NCI-H2196 (cell line): ENCODE data around the gene PRKAB1.
A peak's percentile ranks its signal among the peaks of the same experiment; 100 is the strongest.
"Not testable (repeated sequence)": the region's sequence is repeated elsewhere in the genome, so short reads cannot be mapped to it uniquely, and the experiment has no call there.

Experiments
- DNase-seq: peaks from one replicate; lab custom pipeline; 2025; ENCODE audit not compliant: unreplicated experiment; lab: John Stamatoyannopoulos, UW

Gene PRKAB1

DNA sequence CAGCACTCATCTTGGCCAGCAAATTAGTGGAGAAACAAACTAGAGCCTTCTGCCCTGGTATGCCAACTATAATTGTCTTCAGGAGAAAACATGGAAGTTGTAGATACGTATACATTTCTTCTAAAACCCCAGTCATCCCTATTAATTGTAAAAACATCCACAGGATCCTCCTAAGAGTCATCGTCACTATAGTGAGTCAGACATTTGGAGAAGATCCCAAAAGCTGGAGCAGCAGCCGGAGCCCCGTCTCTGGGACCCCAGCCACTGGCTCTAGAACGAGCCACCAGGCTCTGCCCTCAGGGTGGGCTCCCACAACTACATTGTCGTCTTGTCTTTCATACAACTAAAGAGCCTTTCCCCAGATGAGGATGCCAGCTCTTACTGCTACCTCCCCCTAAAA lies 15.5 kb downstream of the PRKAB1 start:
- DNase-seq, result no peak

- DNase-seq, result no peak
Observed at GRCh38 chr12:119683816-119684215, 15.9 kb downstream of the PRKAB1 start.

DNA sequence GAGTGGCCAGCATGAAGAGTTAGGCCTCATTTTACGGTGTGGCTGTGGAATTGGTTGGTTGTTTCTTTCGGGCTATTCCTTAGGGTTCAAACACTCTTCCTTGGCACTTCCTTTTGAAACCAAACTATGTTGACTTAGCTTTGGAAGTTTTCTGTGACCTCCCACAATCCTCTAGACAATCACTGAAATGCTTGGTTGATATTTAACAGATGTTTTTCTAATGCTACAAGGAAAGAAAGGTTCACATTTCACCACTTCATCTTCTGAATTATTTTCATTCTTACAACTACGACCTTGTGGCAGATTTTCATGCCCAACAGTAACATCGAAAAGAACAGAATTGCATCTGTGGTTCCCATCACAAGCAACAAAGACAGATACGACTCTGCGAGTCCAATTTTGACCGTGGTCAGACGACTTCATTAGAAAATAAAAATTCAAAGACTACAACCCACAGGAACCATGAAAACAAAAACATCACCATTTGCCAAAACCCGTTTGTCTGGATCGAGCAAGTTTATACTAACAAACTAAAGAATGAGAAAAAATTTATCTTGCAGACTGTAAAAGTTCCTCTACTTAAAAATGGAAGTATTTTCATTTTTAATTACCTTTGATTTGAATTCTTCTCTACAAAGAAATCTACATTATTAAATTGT lies 16.9 kb downstream of the PRKAB1 start:
- no peak for DNase-seq

DNA sequence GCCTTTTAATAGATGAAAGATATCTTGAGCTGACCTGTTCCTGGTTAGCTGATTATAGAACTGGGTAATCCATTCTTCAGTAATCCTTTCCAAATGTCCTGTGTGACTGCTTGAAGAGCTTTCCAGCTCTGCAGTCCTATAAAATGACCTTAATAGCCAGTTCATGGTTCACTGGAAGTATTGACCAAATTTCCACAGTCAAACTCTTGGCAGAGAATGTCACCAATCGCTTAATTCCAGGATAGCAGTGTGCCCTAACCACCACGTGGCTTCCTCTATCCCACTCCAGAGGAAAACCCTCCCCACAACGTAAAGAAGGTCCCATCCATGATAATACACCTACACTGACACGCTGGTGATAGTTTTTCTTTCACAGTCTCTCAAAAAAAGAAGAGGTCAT lies 17.4 kb downstream of the PRKAB1 start:
- no peak for DNase-seq

DNA sequence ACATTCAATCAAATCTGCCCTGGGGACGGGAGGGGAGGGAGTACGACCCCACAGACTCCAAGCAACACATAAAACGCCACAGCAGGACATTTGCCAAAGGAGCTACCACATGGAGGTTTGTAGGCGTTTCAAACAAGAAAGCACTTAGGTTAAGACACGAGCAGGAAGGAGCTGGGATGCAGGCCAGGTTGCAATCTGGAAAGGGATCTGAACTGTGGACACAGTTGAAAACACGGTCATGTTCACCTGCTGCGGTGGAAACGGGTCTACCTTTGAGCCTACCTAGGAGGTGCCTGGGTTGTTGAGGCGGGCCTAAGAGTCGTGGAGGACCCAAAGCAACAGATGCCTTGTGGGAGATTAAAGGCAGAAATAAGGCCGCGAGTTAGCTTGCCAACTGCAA lies 18.4 kb downstream of the PRKAB1 start:
- no peak for DNase-seq

DNA sequence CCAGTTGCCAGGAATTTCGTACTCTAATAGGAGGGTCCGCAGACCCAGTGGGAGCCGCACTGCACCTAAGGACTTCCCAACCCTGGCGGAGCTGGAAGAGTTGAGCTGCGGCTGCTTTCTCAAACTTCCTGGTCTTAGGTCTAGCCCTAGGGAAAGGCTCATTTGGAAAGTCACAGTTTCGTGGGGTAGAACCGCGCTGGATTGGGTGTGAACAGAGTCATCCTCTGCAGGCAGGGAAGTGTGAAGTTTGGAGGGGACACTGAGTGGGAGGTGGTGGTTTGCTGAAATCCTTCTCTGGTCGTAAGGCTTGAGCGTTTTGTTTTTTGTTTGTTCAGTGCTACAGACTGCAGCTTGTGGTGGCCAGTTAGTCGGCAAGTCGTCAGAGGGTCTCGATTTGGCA lies 18.8 kb downstream of the PRKAB1 start:
- no peak for DNase-seq

DNA sequence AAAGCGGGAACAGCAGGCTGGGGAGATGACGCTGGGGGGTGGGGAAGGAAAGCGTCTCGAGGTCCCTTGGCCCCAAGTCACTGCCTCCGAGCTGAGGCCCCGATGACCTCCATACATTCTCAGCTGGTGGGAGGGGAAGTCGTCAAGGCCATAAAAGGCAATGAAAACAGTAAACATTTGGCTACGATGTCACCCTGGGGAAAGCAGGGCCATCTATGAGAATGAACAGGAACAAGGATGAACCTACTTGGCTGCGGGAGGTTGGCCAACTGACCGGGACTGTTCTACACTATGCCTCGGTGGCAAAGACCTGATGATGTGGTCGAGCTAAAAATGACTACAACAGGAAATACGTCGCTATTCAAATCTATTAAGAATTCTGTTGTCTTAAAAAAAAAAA lies 19.5 kb downstream of the PRKAB1 start:
- no peak for DNase-seq

DNA sequence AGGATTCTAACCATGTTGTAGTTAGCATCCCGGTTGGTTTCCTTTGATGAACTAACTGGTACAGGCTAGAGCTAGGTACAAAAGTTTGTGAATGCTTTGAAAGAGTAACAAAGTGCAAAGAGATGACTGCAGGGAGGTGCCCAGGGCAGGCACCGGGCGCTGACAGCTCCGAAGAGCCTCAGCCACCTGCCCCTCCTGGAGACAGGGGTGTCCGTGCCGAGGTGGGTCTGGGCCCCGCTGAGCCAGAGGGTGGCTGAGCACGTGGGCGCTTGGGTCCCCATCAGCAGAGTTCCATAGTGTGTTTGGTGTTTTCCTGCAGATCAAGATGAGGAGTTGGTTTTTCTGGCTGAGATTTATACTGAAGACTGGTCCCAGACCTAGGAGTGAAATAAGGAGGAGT lies 19.9 kb downstream of the PRKAB1 start:
- DNase-seq, result no peak

- no peak for DNase-seq
Observed at GRCh38 chr12:119689935-119690500, 22.1 kb downstream of the PRKAB1 start.

DNA sequence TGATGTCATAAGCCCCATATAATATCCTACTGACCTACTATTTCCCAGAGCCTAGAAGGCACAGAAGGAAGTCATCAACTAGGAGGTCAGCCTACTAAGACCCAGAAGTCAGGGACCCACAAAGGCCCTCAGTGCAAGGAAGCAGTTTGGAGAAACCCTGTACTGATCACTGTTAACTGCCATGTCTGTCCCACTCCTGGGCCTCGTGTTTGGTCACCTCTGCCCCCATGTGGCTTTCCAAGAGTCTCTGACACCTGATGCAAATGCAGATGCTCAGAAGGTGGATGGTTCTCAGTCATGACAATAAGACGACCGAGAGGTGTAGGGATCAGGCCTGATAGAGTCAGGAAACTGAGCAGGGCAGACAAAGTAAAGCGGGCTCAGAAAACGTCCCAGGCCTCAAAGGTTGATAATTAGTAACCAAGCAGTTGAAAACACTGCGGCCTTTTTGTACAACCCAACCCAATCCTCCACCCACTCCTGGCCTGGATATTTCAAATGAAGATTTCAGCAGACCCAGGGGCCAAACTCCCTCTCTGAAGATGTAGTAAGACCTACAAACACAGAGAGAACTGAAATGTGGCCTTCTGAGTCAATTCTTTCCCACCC lies 23.4 kb downstream of the PRKAB1 start:
- DNase-seq, result no peak

- no peak for DNase-seq
Observed at GRCh38 chr12:119692410-119692809, 24.5 kb downstream of the PRKAB1 start.

- DNase-seq, result peak; percentile 71
Observed at GRCh38 chr12:119692997-119693396, 25.1 kb downstream of the PRKAB1 start.

DNA sequence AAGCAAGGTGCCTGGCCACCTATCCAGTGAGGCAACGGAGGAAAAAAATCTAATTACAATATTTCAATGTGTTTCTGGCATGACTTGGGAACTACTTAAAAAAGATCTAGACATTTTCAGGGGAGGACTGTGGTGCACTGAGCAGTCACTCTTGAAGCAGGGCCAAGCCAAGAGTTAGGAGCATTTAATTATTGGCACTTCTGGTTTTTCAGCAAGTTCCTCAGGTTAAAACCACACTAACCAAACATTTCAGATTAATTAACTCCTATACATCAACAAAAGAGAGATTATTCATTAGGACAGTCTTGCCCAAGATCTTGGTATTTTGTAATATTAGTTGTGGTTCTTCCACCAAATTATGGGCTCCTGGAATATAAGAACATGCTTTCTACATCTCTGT lies 25.6 kb downstream of the PRKAB1 start:
- no peak for DNase-seq

- DNase-seq, result no peak
Observed at GRCh38 chr12:119694111-119694510, 26.2 kb downstream of the PRKAB1 start.

- no peak for DNase-seq
Observed at GRCh38 chr12:119695034-119695433, 27.1 kb downstream of the PRKAB1 start.

- no peak for DNase-seq
Observed at GRCh38 chr12:119696943-119697342, 29.0 kb downstream of the PRKAB1 start.

GRCh38 chr12:119699199-119699760 lies 31.3 kb downstream of the PRKAB1 start:
- no peak for DNase-seq

GRCh38 chr12:119700078-119700477 lies 32.1 kb downstream of the PRKAB1 start:
- DNase-seq, result no peak

DNA sequence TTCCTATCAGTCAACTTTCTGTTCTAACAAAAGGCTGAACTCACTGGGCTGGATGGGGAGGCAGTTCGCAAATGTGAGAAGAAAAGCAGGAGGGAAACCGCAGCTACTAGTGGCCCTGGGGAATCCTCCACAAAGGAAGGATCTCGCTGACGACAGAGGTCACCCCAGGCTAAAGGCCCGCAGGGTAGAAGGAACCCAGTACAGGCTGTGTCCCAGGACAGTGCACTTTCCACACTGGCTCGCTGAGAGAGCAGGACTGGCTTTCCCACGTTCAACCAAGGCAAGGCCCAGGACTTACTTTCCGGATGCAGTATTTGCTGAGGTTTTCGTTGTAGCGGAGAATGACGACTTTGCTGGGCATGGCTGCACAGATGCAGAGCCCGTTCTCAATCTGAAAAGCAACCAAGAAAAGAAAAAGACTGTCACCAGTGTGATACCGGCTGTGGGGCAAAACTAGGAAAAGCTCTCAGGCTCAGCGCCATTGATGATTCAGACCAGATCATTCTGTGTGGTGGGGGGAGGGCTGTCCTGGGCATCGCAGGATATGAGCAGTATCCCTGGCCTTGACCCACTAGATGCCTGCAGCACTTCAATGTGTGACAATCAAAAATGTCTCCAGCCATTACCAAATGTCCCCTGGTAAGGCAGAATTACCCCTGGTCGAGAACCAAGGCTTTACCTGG lies 36.3 kb downstream of the PRKAB1 start:
- no peak for DNase-seq

GRCh38 chr12:119705182-119705581 lies 37.2 kb downstream of the PRKAB1 start:
- no peak for DNase-seq

GRCh38 chr12:119706427-119706826 lies 38.5 kb downstream of the PRKAB1 start:
- DNase-seq, result not testable (repeated sequence)
